HG03565 (cell line): Measurements from ENCODE around the gene ARHGEF17.

Experiments used
- ATAC-seq: cut with Tn5 transposase; IDR thresholded peaks from one replicate; pipeline ENCODE4 v1.9.1; 2021; ENCODE audit warnings: mild to moderate bottlenecking, moderate library complexity; ENCODE audit not compliant: unreplicated experiment

ARHGEF17 gene

DNA sequence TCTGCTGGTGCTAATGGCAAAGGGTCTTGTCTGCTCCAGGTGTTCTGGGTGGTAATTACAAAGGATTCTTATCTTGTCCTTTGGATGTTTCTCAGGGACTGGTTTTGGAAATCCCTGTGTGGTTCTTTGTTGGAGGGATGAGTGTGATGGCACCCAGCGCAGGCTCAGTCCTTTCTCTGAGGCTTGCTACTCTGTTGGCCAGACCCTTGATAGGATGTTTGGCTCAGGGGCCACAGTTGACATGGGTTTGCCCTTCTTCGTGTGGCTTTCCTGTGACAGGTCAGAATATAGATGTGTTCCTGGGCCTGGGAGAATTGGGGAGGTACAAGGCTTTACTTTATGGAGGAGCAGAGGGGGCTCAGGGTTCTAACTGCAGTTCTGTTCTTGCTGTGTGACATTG lies 4.0 kb downstream of the ARHGEF17 start:
- no peak for ATAC-seq

DNA sequence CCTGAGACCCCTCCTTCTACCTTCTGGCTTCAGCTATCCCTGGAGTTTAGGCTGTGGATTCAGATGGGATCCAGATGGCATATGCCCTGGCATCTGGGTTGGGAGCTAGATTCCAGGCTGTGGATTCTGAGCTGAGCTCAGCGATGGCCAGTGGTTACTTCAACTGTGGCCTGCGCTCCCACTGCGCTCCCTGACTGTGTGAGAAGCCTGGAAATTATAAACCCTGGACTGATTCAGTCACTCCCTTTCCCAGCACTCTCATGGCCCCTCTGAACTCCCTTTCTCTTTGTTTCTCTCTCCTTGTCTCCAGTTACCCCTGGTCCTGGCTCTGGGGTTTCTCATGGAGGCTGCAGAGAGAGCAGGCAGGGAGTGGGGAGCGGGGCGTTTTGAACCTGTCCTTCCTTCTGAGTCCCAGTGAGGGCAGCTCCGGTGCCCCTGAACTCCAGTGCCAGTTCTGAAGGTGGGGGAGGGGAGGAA lies 4.8 kb downstream of the ARHGEF17 start:
- no peak for ATAC-seq

DNA sequence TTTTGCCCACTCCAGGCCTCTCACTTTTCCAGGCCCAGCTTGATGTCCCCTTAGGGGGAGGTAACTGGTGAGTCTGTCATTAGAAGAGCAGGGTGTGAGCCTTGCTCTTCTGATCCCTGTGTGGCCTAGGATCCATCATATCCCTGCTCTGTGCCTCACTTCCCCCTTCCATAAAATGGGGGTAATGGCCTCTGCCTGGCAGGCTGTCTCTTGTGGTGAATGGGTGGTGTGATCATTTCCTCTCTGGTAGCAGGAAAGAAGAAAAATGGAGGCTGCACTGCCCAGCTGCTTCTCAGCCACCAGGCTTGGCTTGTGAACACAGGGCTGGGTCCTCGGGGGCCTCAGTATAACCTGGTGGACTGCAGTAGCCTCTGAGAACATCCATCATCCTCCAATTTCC lies 5.6 kb downstream of the ARHGEF17 start:
- ATAC-seq = no peak

DNA sequence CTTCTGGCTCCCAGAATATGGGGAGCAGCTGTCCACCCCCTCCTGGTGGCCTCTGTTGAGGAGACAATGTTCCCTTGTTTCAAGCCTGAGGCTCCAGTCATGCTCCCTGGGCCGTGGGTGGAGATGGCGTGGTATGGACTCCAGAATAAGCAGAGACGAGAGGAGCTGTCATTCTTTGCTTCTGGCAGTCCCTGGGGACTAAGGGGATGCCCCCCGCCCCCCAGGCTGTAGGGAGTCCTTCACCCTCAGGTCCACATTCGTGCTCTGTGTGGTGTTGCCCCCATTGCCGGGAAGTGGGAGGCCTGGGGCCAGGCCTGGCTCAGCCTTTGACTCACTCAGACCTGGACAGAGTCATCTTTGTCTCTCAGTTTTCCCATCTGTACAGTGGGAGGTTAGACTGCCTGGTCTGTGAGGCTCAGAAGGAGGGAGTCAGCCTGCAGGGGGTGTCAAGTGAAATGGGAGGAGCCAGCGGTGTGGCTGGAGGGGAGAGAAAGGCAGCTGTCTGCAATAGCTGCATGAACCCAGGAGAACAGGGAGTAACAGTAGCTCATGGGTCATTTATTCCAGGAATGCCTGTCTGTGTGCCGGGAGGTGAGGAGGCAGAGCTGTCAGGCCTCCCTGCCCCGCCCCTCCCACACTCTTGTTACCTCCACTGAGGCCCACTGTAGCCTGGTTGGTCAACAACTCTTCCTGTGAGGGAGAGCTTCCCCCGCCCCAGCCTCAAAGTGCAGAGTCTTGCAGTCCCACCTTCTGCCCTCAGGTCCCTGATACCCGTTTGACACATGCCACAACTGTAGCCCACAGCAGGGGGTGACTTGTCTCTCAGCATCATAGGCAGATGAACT lies 6.3 kb downstream of the ARHGEF17 start:
- no peak for ATAC-seq

DNA sequence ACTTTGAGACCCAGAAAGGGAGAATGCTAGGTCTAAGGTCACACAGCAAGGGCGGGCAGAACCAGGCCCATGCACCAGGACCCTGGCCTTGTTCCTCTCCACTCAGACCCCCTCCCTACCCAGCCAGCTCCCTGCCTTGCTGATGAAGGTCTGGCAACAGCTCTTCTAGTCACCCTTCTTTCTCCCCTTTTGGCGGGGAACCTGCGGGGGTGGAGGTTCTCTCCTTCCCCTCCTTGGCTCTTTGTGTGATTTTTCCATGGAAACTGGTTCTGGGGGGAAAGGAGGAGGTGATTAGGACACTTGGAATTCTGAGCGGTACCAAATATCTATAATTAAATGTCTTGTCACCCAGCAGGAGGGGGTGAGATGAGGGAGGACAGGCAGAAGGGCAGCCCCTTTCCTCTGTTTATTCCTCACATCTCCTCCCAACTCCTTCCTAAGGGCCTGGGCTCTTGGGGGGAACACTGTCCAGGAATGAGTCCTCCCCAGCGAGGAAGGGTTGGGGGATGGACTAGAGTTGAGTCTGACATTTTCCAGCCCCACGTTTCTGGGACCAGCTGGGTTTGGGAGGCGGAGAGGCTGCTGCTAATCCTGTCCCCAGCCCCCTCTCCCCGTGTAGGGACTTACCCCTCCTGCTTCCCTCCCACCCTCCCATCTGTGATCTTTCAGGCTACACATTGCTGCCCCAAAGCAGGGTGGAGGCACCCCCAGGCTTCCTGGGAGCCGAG lies 7.4 kb downstream of the ARHGEF17 start:
- no peak for ATAC-seq

DNA sequence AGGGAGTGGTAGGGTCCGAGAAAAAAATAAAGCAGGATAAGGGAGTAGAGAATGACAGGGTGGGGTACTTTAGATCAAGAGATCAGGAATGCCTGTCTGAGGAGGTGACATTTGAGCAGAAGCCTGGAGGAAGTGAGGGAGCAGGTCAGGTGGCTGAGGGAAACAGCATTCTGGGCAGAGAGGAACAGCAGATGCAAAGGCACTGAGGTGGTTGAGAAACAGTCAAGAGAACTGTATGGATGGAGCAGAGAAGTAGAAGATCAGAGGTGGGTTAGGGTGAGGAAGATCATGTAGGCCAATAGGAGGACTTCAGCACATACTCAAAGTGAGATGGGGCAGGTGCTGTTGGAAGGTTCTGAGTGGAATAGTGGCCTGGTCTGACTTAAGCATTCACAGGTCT lies 8.3 kb downstream of the ARHGEF17 start:
- ATAC-seq = no peak

DNA sequence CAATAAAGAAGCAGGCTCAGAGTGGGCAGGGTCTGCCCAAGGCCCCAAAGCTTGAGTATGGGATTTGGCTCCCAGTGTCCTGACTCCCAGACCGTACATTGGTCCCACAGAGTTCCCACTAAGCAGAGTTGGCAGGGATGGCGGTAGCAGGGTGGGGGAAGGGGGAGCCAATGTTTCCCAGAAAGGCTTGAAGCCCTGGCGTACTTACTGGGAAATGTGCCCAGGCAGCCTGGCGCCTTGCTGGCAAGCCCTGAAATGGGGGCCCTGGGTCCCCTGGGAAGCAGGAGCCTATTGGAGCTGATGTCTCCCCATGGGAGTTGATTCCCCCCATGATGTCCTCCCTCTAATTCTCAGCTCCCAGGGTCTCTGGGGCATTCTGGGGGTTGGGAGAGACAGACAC lies 9.3 kb downstream of the ARHGEF17 start:
- ATAC-seq = no peak

DNA sequence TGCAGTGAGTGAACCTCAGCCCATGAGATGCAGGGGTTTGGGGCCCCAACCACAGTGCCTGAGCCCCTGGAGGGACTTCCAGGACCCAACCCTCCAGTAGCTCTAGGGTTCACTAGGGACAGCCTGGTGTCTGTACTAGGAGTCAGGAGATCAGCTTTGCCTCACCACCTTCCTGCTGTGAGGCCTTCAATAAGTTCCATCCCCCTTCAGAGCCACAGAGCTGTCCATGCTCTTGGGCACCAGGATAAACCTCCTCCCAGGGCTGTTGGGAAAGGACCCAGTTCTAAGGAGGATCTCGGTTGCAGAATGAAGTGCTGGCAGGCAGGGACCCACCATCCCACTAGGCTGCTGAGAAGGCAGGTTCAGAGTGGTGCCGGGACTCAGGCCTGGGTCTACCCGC lies 9.7 kb downstream of the ARHGEF17 start:
- no peak for ATAC-seq

DNA sequence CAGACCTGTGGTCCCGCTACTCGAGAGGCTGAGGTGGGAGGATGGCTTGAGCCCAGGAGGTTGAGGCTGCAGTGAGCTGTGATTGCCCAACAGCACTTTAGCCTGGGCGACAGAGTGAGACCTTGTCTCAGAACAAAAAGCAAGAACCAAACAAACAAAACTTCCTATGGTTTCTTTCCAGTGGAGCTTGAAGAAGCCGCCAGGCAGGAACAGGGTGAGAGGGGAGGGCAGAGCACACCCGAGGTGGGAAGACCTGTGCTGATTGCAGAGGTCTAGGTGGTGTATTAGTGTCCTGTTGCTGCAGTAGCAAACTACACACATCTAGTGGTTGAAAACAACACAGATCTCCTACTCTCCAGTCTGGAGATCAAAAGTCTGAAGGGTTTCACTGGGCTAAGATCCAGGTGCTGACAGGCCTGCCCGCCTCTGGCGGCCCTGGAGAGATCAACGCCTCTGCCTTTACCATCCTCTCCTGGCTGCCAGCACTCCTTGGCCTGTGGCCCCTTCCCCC lies 10.5 kb downstream of the ARHGEF17 start:
- ATAC-seq = no peak

DNA sequence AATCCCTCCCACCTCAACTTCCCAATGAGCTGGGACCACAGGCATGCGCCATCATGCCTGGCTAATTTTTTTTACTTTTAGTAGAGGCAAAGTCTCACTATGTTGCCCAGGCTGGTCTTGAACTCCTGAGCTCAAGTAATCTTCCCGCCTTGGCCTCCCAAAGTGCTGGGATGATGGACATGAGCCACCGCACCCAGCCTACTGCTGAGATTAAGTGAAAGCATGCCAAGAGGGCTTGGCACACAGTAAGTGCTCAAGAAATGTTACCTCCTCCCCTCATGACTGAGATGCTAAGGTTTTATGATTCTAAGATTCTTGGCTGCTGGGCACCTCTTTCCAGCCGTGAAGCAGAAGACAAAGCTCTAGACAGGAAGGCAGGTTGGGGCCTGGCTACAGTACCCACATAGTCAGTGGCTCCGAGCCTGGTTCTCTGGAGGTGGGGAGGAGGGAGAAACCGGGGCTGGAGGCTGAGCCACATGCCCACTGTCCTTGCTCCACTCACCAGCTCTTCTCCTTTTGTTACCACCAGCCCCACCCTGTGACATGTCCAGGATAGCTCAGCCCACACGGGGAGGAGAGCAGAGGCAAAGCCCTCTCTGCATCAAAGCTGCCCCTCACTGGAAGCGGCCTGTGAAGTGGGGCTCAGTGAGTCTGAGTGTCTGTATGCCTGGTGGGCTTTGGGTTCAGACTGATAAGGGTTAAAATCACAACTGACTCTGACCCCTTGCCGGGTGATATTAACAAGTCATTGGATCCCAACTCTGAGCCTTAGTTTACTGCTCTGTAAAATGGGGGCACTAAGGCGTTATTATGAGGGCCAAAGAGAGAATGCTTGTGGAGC lies 12.9 kb downstream of the ARHGEF17 start:
- ATAC-seq = no peak

DNA sequence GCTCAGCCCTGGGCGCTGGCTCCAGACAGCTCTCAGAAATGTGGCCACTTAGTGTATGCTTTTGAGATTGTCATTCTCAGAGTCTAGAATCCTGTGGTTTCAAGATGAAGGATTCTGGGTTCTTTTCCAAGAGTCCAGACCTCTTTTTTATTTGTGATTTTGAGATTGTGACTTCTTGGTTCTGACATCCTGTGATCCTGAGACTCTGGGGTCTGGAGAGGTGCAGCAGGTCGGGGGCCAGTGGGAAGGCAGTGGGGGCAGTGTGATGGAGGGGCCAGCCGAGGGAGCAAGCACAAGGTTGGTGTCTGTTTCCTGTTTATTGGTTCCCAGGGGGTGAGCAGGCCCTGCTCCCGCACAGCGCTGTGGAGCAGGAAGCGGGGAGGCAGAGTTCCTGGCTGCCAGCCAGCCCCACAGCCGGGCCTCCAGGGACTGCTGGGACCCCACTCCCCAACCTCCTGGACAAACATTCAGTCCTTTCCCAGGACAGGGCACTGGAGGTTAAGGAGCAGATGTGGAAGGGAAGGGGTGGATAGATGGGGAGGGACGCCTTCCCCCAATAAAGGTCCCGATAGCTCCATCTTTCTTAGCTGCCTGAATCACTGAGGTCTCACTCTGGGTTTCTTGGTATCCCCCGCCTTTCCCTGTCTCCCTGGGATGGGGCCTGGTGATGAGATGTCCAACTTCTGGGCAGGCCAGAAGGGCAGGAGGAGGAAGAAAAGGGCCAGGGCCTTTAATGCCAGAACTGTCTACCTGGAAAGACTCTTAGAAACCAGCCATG lies 13.7 kb downstream of the ARHGEF17 start:
- ATAC-seq = no peak

DNA sequence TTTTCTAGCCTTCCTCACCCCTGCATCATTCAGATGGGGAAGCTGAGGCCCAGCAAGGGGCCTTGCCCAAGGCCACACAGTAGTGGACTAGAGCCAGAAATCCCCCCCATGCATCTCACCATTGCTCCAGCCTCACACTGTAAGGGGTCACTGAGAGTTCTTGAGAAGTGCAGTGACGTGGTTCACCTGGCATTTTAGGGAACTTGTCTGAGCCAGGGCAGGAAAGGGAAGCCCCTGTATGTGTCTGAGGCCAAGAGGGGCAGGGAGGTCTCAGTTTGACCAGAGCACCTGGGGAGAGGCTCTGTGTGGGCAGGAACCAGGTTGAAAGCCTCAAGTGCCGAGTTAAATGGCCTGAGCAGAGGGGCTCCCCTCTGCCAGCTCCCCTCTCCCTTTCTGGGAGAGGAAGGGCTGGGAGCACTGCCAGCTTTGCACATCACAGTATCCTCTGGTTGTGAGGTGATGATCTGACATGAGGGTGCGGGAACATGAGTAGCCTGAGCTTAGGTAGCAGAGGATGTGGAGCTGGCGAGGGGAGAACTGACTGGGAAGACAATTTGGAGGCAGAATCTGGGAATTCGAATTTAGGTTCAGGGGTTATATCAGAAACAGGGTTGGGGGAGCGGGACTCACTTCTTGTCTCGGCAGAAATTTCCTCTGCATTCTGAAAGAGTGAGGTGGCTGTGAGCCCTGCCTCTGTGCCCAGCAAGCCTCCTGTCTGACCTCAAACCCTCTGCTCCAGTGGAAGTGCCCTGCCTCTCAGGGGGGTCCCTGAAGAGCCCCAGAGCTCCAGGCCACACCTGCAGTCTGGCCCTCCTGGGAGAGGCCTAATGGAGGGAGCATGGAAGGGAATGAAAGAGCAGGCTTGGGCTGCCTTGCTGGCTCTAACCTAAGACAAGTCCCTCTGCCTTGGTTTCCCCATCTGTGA lies 14.6 kb downstream of the ARHGEF17 start:
- no peak for ATAC-seq

DNA sequence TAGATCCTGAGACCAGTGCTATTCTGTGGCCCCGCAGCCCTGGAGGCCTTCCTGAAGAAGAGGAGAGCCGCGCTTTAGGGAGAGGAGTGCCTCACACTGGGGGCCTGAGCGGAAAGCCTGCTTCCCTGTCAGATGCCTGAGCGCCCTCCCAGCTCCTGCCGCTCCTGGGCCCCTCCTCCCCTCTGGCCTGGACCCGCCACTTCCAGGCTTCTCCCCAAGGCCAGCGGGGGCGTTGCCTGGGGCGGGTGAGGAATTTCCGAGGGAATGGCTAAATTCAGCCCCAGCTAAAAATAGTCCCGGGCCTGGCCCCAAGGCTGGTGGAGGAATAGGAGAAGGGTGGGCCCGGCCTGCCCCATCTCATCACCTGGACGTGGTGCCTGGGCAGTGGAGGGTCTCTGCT lies 15.4 kb downstream of the ARHGEF17 start:
- no peak for ATAC-seq

DNA sequence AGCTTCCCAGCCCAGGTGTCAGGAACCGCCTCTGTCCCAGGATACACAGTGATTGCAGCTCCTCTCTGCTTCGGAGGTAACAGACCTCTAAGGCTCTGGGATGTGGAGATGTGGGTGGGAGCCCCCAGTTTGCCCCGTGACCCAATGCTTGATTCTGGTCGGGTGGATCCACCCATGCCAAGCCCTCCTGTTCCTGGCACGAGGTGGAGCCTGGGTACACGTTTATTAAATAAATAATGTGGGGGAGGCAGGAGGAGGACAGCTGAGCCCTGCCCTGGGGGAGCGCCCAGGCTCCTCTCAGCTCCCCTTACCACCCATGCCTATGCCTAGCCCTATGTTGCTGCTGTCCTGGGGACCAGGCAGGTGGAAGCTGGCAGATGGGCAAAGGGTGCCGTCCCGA lies 16.0 kb downstream of the ARHGEF17 start:
- ATAC-seq = no peak

DNA sequence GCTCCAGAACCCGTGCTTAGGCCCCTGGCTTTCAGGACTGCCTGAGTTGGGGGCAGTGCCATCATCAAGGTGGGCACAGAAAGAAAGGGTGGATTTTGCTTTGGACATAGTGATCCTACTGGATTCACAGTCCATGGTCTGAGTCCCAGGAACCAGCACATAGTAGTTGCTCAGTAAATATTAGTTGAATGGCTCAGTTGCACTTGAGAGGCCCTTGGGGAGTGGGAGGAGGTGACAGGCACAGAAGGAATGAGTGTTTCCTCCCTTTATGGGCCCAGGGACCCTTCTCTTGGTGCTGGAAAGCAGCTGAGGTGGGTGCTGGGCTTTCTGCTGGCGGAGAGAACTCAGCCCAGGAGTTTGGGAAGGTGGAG lies 16.6 kb downstream of the ARHGEF17 start:
- no peak for ATAC-seq

DNA sequence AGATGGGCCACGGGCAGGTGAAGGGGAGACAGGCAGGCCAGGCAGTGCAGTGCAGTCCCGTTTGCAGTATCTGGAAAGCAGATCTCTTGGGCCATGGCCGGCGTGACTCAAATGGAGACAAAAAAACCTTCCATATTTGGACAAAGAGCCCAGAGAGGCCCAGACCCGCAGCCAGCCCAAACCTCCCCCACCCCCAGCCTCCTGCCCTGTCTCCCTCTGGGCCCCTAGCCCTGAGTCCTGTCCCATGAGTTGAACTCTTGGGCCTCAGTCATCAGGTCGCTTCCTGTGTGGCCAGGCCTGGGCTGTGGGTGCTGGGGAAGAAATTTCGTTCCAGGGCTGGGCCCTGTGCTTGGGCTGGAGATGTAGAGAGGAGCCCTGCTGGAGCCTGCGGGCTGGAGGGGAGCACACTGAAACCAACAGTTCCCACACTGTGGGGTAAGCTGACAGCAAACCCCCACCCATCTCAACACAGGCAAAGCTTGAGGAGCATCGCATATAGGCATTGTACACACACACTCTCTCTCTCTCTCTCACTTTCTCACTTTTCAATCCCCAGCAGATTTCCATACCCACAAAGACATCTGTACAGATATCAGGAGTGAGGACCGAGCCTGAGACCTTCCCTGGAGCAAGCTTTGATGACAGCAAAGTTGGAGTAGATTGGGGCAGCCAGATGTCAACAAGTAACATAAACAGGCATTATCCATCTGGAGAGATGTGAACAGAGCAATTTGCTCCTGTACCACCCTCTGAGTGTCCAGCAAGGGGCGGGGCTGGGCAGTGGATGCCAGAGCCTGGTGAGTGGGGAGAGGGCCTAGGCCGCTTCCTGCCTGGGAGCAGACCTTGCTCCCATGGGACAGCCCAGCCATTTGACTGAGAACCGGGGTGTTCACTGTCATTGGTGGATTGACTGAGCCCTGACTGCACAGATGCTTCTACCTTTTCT lies 17.2 kb downstream of the ARHGEF17 start:
- peak; percentile 46 for ATAC-seq

DNA sequence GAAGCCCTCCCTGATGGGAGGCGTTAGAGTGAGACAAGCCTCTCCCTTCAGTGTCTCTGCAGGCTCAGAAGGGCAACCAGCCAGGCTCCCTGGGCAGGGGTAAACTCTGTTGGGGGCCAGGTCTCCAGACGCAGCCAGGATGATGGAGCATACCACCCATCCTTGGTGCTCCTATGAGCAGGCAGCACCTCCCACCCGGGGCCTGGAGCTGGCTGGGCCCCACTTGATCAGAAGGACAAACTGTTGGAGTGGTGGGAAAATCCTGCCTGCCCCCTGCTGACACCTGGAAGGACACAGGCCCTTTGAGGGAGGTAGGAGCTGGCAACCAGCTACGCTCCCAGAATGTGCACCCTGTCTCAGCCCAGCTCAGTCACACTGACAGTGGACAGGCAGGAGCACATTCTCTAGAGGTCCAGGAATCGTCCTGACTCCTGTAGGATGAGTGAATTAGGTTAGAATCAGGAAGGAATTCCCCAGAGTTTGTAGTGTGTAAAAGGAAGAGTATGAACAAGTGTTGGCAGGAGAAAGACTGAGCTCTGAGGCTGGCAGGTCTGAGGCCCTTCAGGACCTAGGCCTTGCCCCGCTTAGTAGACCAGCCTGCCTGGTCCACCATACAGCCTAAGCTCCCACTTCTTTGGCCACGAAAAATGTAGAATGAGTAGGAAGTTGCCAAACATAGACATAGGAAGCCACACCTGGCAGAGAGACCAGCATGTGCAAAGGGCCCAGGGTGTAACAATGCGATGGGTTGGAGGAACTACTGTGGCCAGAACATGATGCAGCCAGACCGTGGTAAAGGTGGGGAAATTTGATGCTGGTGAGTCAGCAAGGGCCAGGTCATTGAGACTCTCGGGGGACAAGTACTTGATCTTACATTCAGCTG lies 19.1 kb downstream of the ARHGEF17 start:
- ATAC-seq = no peak
